ENCODE measurements around the gene GNB3. TPM values are rescaled to one million over a fixed set of nuclear protein-coding genes. Genes with fewer than 3 reads are reported as not detected.
A peak's percentile ranks its signal among the peaks of the same experiment; 100 is the strongest.
"Not testable (repeated sequence)": the region's sequence is repeated elsewhere in the genome, so short reads cannot be mapped to it uniquely, and the experiment has no call there.

The GNB3 gene
- polyA plus RNA-seq, 1 experiment, result 5.3 TPM

GRCh38 chr12:6888360-6888759 lies 47.6 kb downstream of the GNB3 start:
- no peaks in the 10 kb centered on the region for H3K27me3 ChIP-seq (ENCODE audit: control insufficient read depth, insufficient read depth, low read length)
- ChIA-PET POLR2A (no interaction called here), CTCF (interaction anchor here (1.0 to 2.0 kb wide), 2 partner anchors 12 to 16 kb away, joined by 4 to 8 read pairs; partner anchors contain the start of gene SPSB2)
- no peak for DNase-seq (ENCODE audit: low read depth)
- peaks cover 10% of the 10 kb centered on the region for H3K36me3 ChIP-seq (ENCODE audit: control insufficient read depth, insufficient read depth, low read length)
- no peak overlapping the region for H3K4me3 ChIP-seq (ENCODE audit: low read depth, low read length)
- no peak for TF ChIP-seq CTCF (IDR thresholded peaks at IDR 0.05; ENCODE audit: insufficient read depth, low read depth, low read length)

GRCh38 chr12:6888794-6889193 lies 48.1 kb downstream of the GNB3 start:
- H3K4me3 ChIP-seq (ENCODE audit: low read depth, low read length); H3K27me3 ChIP-seq (ENCODE audit: control insufficient read depth, insufficient read depth, low read length); POLR2A ChIA-PET; DNase-seq (ENCODE audit: low read depth); H3K36me3 ChIP-seq (ENCODE audit: control insufficient read depth, insufficient read depth, low read length); CTCF ChIA-PET: not testable (repeated sequence)

- H3K36me3 ChIP-seq (ENCODE audit: control insufficient read depth, insufficient read depth, low read length); H3K27me3 ChIP-seq (ENCODE audit: control insufficient read depth, insufficient read depth, low read length); DNase-seq (ENCODE audit: low read depth); POLR2A ChIA-PET; H3K4me3 ChIP-seq (ENCODE audit: low read depth, low read length); CTCF ChIA-PET: not testable (repeated sequence)
Measured at GRCh38 chr12:6889775-6890573, 49.2 kb downstream of the GNB3 start.

GRCh38 chr12:6890789-6891645 lies 50.3 kb downstream of the GNB3 start:
- peak overlapping the region; percentile 23 for H3K4me3 ChIP-seq (ENCODE audit: low read depth, low read length)
- peaks cover 1% of the 10 kb centered on the region; the same call in 1 of the 2 replicates for H3K36me3 ChIP-seq (ENCODE audit: control insufficient read depth, insufficient read depth, low read length)
- ChIA-PET CTCF (interaction anchor here (0.6 to 2.4 kb wide), 31 partner anchors 9 to 561 kb away, joined by 3 to 42 read pairs (median 5); partner anchors contain the start of genes ENO2, LRRC23, RNU7-1 and SPSB2), POLR2A (interaction anchor here (0.7 to 1.4 kb wide), 5 partner anchors 18 to 190 kb away, joined by 3 to 7 read pairs (median 5); partner anchors contain the start of genes CDCA3, SPSB2 and USP5)
- TF ChIP-seq CTCF (IDR thresholded peaks at IDR 0.05; ENCODE audit: insufficient read depth, low read depth, low read length), result peak; percentile 58
- peak; percentile 74 for DNase-seq (ENCODE audit: low read depth)
- no peaks in the 10 kb centered on the region for H3K27me3 ChIP-seq (ENCODE audit: control insufficient read depth, insufficient read depth, low read length)

GRCh38 chr12:6891646-6892001 lies 50.9 kb downstream of the GNB3 start:
- TF ChIP-seq CTCF (IDR thresholded peaks at IDR 0.05; ENCODE audit: insufficient read depth, low read depth, low read length), result no peak
- Histone ChIP-seq H3K4me3 (ENCODE audit: low read depth, low read length) (peak overlapping the region; percentile 23), H3K36me3 (ENCODE audit: control insufficient read depth, insufficient read depth, low read length) (peaks cover 1% of the 10 kb centered on the region; the same call in 1 of the 2 replicates), H3K27me3 (ENCODE audit: control insufficient read depth, insufficient read depth, low read length) (no peaks in the 10 kb centered on the region)
- no peak for DNase-seq (ENCODE audit: low read depth)
- ChIA-PET CTCF (interaction anchor here (0.6 to 2.4 kb wide), 30 partner anchors 8 to 337 kb away, joined by 3 to 42 read pairs (median 5); partner anchors contain the start of genes ENO2, LRRC23, RNU7-1 and SPSB2), POLR2A (interaction anchor here (0.7 to 1.4 kb wide), 4 partner anchors 19 to 40 kb away, joined by 5 to 7 read pairs (median 6); partner anchors contain the start of genes CDCA3, SPSB2 and USP5)

GRCh38 chr12:6892683-6893082 lies 52.0 kb downstream of the GNB3 start:
- CTCF ChIA-PET, result interaction anchor here (1.0 to 2.4 kb wide), 5 partner anchors 11 to 24 kb away, joined by 3 to 42 read pairs (median 14); partner anchors contain the start of genes SPSB2 and TPI1
- POLR2A ChIA-PET, result interaction anchor here (0.6 kb wide), 1 partner anchor 25 kb away, joined by 3 read pairs; no protein-coding TSS in a partner anchor
- H3K27me3 ChIP-seq (ENCODE audit: control insufficient read depth, insufficient read depth, low read length); DNase-seq (ENCODE audit: low read depth); H3K4me3 ChIP-seq (ENCODE audit: low read depth, low read length); H3K36me3 ChIP-seq (ENCODE audit: control insufficient read depth, insufficient read depth, low read length): not testable (repeated sequence)
